Peyer's patch (tissue), 4 donors: ENCODE results near the gene ABCA2. TPM values are rescaled to one million over a fixed set of nuclear protein-coding genes. Genes with fewer than 3 reads are reported as not detected.

Experiments
- DNase-seq, 3 donors: peaks; one replicate each; pipeline ENCODE4 v3.0.0-alpha.2; 2017 to 2019
- H3K27ac ChIP-seq, 4 donors: fragments of 200-600 bp; sonication (generic); one replicate each; pipeline ENCODE4 v1.5.1; 2016 to 2019
- H3K27me3 ChIP-seq, 2 donors: fragments of 200-600 bp; sonication (generic); one replicate each; pipeline ENCODE4 v1.5.1; 2019
- H3K36me3 ChIP-seq, 3 donors: fragments of 200-600 bp; sonication (generic); one replicate each; pipeline ENCODE4 v1.5.1; 2016 to 2019
- H3K4me1 ChIP-seq, 4 donors: fragments of 200-600 bp; sonication (generic); one replicate each; pipeline ENCODE4 v1.5.1; 2016 to 2019
- H3K4me3 ChIP-seq, 4 donors: fragments of 200-600 bp; sonication (generic); 1 replicate in 3 of 4; 2 replicates in 1 of 4; pipeline ENCODE4 v1.5.1; 2016 to 2019; ENCODE audit warnings: mild to moderate bottlenecking in 1 of 4
- H3K9me3 ChIP-seq, 4 donors: fragments of 200-600 bp; sonication (generic); one replicate each; pipeline ENCODE4 v1.5.1; 2016 to 2019; ENCODE audit warnings: mild to moderate bottlenecking in 1 of 4
- CTCF ChIP-seq, 6 experiments: fragments of 450-650 bp in 4 of 6; fragments of 200-600 bp in 2 of 6; sonication (generic) in 1 of 6; IDR thresholded peaks; one replicate each; pipeline ENCODE4 v1.5.1; 2017 to 2019; ENCODE audit warnings: antibody characterized with exemption in 6 of 6, mild to moderate bottlenecking in 3 of 6, moderate library complexity in 1 of 6
- POLR2A ChIP-seq, 2 donors: fragments of 450-650 bp; IDR thresholded peaks; one replicate each; pipeline ENCODE4 v1.5.1; 2017; ENCODE audit warnings: antibody characterized with exemption in 2 of 2, mild to moderate bottlenecking in 2 of 2, moderate library complexity in 2 of 2
- total RNA-seq, 4 donors: library from RNA; depleted of rRNA; stranded (reverse); fragments of >200 nt; gene quantifications; one replicate each; pipeline ENCODE4 v1.1.0, GENCODE V29; 2016

Gene ABCA2
- total RNA-seq, 4 donors from 2014 or later, result 46.4 to 69.0 (median 49.0) TPM

- no peak for DNase-seq
- H3K9me3 ChIP-seq, result no peaks in the 10 kb centered on the region
- no peaks in the 10 kb centered on the region for H3K27me3 ChIP-seq
- H3K4me1 ChIP-seq, result peaks cover 0 to 25% (median 0%) of the 10 kb centered on the region in 4 donors
- H3K27ac ChIP-seq, result peak overlapping the region in 1 of 4 donors; percentile 34
- H3K4me3 ChIP-seq, result no peak overlapping the region
- TF ChIP-seq CTCF (IDR thresholded peaks at IDR 0.05) (no peak), POLR2A (IDR thresholded peaks at IDR 0.05) (no peak)
- no peaks in the 10 kb centered on the region for H3K36me3 ChIP-seq
Observed at GRCh38 chr9:136961279-136962065, 66.6 kb downstream of the ABCA2 start.

DNA sequence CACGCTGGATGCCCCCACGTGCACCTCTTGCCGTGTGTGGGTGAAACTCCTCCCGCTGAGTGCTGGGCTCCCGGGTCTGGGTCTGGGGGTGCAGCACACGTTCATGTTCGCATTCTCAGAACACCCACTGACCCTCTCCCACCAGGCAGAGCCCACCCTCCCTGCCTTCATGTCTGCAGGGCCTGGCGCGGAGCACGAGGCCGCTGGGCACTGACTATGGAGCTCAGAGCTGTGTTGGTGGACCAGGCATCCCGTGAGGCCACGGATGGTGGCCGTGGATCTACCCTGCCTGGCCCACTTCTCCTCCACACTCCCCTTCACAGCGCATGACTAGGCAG is 67.1 kb downstream of the ABCA2 start:
- H3K4me1 ChIP-seq, result peaks cover 0 to 19% (median 0%) of the 10 kb centered on the region in 4 donors
- H3K9me3 ChIP-seq, result no peaks in the 10 kb centered on the region
- peak overlapping the region in 1 of 4 donors; percentile 34 for H3K27ac ChIP-seq
- H3K4me3 ChIP-seq, result no peak overlapping the region
- H3K36me3 ChIP-seq, result no peaks in the 10 kb centered on the region
- TF ChIP-seq CTCF (IDR thresholded peaks at IDR 0.05), result no peak
- TF ChIP-seq POLR2A (IDR thresholded peaks at IDR 0.05), result no peak
- H3K27me3 ChIP-seq, result no peaks in the 10 kb centered on the region
- DNase-seq, result no peak

GRCh38 chr9:136960212-136960937 is 67.7 kb downstream of the ABCA2 start:
- TF ChIP-seq CTCF (IDR thresholded peaks at IDR 0.05) (no peak), POLR2A (IDR thresholded peaks at IDR 0.05) (no peak)
- H3K27ac ChIP-seq, result peak overlapping the region in 1 of 4 donors; percentile 42

DNA sequence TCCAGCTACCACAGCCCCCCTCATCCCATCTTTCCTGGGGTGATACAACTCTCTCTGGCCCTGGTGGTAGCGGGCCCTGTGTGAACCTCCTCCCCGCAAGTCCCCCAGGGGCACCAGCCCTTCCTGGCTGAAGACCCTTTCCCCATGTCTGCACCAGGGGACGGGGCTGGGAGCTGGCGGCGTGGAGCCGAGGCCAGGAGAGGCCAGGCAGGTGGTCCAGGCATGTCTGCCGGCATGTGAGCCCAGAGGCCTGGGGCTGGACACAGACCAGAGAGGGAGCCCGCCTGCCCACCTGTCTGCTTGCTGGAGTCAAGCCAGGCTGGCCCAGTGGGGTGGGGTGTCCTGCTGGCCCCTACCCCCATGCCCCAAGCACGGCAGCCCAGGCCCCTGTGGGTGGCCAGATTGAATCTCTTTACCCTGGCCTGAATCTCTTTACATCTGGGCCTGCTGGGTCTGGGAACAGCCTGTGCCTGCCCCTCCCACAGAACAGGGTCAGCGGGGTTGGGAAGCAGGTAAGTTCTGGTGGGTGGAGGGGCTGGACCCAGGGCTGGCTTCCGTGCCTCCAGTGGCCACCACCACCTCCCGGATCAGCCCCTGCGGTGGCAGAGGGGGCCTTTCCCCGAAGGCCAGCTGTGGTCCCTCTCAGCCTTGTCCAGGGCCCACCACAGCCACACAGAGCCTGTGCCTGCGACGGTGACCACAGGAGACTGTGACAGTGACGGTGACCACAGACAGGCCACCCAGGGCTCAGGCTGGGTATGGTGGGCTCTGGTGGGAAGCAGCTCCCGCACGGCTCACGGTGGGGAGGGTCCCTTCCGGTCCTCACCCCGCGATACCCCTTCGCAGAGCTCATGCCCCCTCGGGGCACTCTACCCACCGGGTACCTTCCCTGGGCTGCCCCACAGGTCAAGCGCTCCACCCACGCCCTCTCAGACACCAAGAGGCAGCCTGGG is 68.9 kb downstream of the ABCA2 start:
- TF ChIP-seq CTCF (IDR thresholded peaks at IDR 0.05), result no peak
- no peak for TF ChIP-seq POLR2A (IDR thresholded peaks at IDR 0.05)
- no peaks in the 10 kb centered on the region for H3K9me3 ChIP-seq
- no peak overlapping the region for H3K4me3 ChIP-seq
- H3K27me3 ChIP-seq, result no peaks in the 10 kb centered on the region
- H3K36me3 ChIP-seq, result no peaks in the 10 kb centered on the region
- H3K27ac ChIP-seq, result peak overlapping the region in 1 of 4 donors; percentile 42
- no peak for DNase-seq
- H3K4me1 ChIP-seq, result peaks cover 0 to 3% (median 0%) of the 10 kb centered on the region in 4 donors

More at GRCh38 chr9:136960212-136960937, 67.7 kb downstream of the ABCA2 start:
- peaks cover 0 to 14% (median 0%) of the 10 kb centered on the region in 4 donors for H3K4me1 ChIP-seq
- no peaks in the 10 kb centered on the region for H3K27me3 ChIP-seq
- peak in 2 of 3 donors; percentile 42 to 62 for DNase-seq
- H3K4me3 ChIP-seq, result no peak overlapping the region
- H3K9me3 ChIP-seq, result no peaks in the 10 kb centered on the region
- H3K36me3 ChIP-seq, result no peaks in the 10 kb centered on the region

- H3K4me3 ChIP-seq, result no peak overlapping the region
- H3K27me3 ChIP-seq, result no peaks in the 10 kb centered on the region
- no peaks in the 10 kb centered on the region for H3K9me3 ChIP-seq
- no peak for TF ChIP-seq POLR2A (IDR thresholded peaks at IDR 0.05)
- H3K27ac ChIP-seq, result no peak overlapping the region
- H3K4me1 ChIP-seq, result no peaks in the 10 kb centered on the region
- H3K36me3 ChIP-seq, result no peaks in the 10 kb centered on the region
- DNase-seq, result no peak
Observed at GRCh38 chr9:136958473-136958872, 69.6 kb downstream of the ABCA2 start.
